Measurements from ENCODE around the gene BMP7.
"Not testable (repeated sequence)": the region's sequence is repeated elsewhere in the genome, so short reads cannot be mapped to it uniquely, and the experiment has no call there.

Gene BMP7

DNA sequence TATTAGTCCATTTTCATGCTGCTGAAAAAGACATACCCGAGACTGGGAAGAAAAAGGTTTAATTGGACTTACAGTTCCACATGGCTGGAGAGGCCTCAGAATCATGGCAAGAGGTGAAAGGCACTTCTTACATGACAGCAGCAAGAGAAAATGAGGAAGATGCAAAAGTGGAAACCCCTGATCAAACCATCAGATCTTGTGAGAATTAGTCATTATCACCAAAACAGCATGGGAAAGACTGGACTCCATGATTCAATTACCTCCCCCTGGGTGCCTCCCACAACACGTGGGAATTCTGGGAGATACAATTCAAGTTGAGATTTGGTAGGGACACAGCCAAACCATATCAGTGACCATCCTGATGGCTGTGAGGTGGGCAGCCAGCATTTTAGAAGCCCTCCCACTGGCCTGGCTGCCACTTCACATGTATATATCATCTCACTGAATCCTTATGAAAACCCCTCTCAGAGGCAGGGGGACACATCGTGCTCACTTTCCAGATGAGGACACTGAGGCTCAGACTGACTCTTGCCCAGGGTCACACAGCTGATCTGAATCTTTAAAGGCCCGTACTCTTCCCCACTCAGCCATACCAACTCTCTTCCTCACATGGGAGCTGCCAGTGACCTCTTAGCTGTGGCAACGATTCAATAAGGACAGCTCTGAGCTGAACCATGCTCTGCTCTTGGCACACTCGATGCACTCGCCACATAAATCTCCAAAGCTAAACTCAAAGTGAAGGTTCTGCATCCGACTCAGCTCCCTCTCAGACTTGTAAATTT is 25.7 kb downstream of the BMP7 start:
- DNase-seq (ENCODE audit: low read depth) = no peak
- H3K4me3 ChIP-seq (ENCODE audit: low read depth, low read length) = no peak overlapping the region
- TF ChIP-seq, protein P1, sequence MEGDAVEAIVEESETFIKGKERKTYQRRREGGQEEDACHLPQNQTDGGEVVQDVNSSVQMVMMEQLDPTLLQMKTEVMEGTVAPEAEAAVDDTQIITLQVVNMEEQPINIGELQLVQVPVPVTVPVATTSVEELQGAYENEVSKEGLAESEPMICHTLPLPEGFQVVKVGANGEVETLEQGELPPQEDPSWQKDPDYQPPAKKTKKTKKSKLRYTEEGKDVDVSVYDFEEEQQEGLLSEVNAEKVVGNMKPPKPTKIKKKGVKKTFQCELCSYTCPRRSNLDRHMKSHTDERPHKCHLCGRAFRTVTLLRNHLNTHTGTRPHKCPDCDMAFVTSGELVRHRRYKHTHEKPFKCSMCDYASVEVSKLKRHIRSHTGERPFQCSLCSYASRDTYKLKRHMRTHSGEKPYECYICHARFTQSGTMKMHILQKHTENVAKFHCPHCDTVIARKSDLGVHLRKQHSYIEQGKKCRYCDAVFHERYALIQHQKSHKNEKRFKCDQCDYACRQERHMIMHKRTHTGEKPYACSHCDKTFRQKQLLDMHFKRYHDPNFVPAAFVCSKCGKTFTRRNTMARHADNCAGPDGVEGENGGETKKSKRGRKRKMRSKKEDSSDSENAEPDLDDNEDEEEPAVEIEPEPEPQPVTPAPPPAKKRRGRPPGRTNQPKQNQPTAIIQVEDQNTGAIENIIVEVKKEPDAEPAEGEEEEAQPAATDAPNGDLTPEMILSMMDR (IDR thresholded peaks at IDR 0.05; ENCODE audit: insufficient read depth, low read depth, low read length, missing control alignments) = no peak

DNA sequence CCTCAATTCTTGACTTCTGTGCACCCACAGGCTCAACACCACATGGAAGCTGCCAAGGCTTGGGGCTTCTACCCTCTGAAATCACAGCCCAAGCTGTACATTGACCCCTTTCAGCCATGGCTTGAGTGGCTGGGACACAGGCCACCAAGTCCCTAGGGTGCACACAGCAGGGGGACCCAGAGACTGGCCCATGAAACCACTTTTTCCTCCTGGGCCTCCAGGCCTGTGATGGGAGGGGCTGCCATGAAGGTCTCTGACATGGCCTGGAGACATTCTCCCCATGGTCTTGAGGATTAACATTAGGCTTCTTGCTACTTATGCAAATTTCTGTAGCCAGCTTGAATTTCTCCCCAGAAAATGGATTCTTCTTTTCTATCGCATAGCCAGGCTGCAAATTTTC is 26.7 kb downstream of the BMP7 start:
- not testable (repeated sequence) for H3K4me3 ChIP-seq (ENCODE audit: low read depth, low read length); DNase-seq (ENCODE audit: low read depth)

DNA sequence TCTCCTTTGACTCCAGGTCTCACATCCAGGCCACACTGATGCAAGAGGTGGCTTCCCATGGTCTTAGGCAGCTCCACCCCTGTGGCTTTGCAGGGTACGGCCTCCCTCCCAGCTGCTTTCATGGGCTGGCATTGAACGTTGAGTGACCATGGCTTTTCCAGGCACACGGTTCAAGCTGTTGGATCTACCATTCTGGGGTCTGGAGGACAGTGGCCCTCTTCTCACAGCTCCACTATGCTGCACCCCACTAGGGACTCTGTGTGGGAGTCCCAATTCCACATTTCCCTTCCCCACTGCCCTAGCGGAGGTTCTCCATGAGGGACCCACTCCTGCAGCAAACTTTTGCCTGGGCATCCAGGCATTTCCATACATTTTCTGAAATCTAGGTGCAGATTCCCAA is 27.1 kb downstream of the BMP7 start:
- DNase-seq (ENCODE audit: low read depth); H3K4me3 ChIP-seq (ENCODE audit: low read depth, low read length): not testable (repeated sequence)

DNA sequence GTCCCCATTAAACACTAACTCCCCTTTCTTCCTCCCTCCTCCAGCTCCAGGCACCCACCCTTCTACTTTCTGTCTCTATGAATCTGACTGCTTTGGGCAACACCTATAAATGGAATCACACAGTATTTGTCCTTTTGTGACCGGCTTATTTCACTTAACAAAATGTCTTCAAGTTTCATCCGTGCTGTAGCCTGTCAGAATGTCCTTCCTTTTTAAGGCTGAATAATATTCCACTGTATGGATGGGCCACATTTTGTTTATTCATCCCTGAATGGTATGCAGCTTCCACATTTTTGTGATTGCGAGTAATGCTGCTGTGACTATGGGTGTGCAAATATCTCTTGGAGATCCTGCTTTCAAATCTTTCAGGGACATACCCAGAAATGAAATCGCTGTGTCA is 28.4 kb downstream of the BMP7 start:
- no peak overlapping the region for H3K4me3 ChIP-seq (ENCODE audit: low read depth, low read length)
- DNase-seq (ENCODE audit: low read depth) = no peak
- TF ChIP-seq, protein P1 (IDR thresholded peaks at IDR 0.05; ENCODE audit: insufficient read depth, low read depth, low read length, missing control alignments) = no peak

DNA sequence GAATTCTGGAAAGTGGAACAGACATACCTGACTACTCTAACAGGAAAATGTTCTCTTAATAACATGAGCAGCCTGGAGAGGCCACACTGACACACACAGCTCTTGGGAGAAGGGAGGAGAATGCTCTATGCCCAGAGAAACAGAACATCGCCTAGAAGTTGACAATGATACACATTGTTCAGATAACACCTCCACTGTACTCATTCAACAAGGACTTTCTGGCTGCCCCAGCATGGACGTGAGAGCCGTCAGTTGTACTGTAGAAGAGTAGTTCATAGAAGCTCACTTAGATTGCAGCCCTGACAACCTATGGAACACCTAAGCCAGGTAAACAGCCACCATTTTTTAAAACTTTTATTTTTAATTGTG is 28.9 kb downstream of the BMP7 start:
- DNase-seq (ENCODE audit: low read depth) = no peak
- no peak overlapping the region for H3K4me3 ChIP-seq (ENCODE audit: low read depth, low read length)
- TF ChIP-seq, protein P1 (IDR thresholded peaks at IDR 0.05; ENCODE audit: insufficient read depth, low read depth, low read length, missing control alignments) = no peak

DNA sequence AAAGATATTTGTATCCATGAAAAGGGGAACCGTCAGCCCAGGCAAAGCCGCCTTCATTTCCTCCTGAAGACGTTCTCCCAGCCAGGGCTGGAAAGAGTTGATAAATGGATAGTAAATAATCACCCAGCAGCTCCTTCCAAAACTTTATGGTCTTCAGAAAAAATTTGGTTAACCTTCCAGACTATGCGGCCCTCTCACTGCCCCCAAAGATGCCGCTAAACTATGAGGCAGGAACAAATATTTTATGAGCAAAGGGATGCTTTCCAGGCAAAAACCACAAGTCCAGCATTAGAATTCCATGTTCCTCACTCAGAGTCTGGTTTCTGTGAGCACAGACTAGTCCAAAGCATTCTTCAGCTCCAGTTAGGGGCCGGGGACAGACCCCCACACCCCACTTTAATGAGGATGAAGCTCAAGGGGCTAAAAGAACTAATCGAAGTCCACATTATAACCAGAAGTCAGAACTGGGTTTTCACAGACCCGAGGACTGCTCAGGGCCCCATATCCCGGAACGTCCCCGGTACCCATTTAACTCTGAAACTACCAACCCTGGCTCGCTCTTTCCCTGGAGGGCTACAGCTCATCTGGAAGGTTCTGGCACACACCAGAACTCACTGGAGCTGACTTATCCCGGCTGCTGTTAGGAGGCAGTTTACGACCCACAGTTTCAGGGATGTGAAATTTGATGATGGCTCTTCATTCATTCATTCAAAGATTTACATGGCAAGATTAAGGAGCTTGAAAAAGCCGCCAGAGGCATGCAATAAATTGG is 29.4 kb downstream of the BMP7 start:
- DNase-seq (ENCODE audit: low read depth) = no peak
- H3K4me3 ChIP-seq (ENCODE audit: low read depth, low read length) = no peak overlapping the region
- TF ChIP-seq, protein P1 (IDR thresholded peaks at IDR 0.05; ENCODE audit: insufficient read depth, low read depth, low read length, missing control alignments) = no peak

DNA sequence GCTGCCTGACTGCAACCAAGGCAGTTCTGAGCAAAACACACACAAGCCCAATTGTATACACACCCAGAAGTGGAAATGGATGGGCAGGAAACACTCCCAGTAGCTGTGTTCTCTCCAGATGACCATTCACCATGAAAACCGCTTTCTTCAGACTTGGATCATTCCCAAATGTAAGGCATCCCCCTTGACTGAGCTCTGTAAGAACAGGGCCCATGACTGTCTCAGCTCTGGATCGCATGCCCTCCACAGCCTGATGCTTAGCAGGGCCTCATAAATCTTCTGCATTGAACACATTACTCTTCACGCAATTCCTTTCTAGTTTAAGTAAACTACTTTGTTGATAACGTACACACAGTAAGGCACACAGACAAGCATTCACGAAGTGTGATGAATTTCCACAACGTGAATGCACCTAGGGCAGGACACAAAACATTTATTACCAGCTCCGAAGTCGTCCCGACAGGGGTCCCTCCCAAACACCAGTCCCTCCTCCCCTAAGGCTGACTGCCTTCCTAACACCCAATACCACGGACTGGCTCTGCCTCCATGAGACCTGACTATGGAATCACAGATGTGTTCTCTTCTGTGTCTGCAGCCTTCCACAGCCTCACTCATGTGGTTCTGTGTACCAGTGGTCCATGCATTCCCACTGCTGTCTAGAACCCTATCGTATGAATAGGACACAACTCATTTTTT is 31.7 kb downstream of the BMP7 start:
- H3K4me3 ChIP-seq (ENCODE audit: low read depth, low read length) = no peak overlapping the region
- DNase-seq (ENCODE audit: low read depth) = no peak
- TF ChIP-seq, protein P1 (IDR thresholded peaks at IDR 0.05; ENCODE audit: insufficient read depth, low read depth, low read length, missing control alignments) = no peak

Measured in GM12865 (cell line).